Ectodermal cell (in vitro differentiated cells): ENCODE results near the gene APH1B.
"Not testable (repeated sequence)": the region's sequence is repeated elsewhere in the genome, so short reads cannot be mapped to it uniquely, and the experiment has no call there.

Experiments
- H3K27ac ChIP-seq: 2 replicates; pipeline ENCODE4 v1.7.0; 2013; ENCODE audit warnings: mild to moderate bottlenecking, low read depth, low read length; ENCODE audit not compliant: insufficient read depth, poor library complexity, severe bottlenecking
- H3K27me3 ChIP-seq: 2 replicates; pipeline ENCODE4 v1.7.0; 2013; ENCODE audit warnings: mild to moderate bottlenecking, low read length; ENCODE audit not compliant: insufficient read depth, control insufficient read depth, poor library complexity, severe bottlenecking
- H3K36me3 ChIP-seq: one replicate; pipeline ENCODE4 v1.7.0; 2013; ENCODE audit warnings: low read length; ENCODE audit not compliant: control insufficient read depth, insufficient read depth
- H3K4me1 ChIP-seq: one replicate; pipeline ENCODE4 v1.7.0; 2013; ENCODE audit warnings: low read length; ENCODE audit not compliant: control insufficient read depth, insufficient read depth
- H3K4me3 ChIP-seq: 2 replicates; pipeline ENCODE4 v1.7.0; 2013; ENCODE audit warnings: low read depth, low read length, control low read depth; ENCODE audit not compliant: insufficient read depth
- H3K9me3 ChIP-seq: 2 replicates; pipeline ENCODE4 v1.7.0; 2013; ENCODE audit warnings: mild to moderate bottlenecking, low read length, moderate library complexity; ENCODE audit not compliant: control insufficient read depth
- WGBS, 2 experiments: methylation state at CpG; one replicate each; pipeline ENCODE4 v1.1.7; 2013; ENCODE audit warnings: missing lambda C conversion rate in 2 of 2; 5-methylcytosine and 5-hydroxymethylcytosine counted together

The APH1B gene

DNA sequence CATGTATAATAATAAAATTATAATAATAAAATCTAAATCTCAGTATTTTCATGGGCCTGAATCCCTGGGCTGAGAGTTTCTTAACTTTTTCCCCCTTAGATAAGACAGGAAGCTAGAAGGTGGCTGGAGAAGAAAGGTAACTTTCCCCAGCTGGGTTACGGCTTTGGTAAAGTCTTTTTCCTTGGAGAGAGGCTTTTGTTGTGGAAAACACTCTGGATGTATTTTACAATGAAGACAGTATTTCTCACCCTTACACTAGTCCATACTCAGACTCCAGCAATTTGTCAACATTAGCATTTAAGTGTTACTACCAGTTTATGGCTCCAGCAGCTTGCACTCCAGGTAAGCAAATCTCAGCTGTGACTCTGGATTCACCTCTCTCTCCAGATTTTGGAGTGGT is 34.9 kb downstream of the APH1B start:
- Histone ChIP-seq H3K4me3 (no peak overlapping the region), H3K4me1 (no peaks in the 10 kb centered on the region), H3K27me3 (no peaks in the 10 kb centered on the region), H3K36me3 (no peaks in the 10 kb centered on the region), H3K9me3 (no peaks in the 10 kb centered on the region), H3K27ac (no peak overlapping the region)
- 100% methylated on average over 1 of the region's 1 CpG; no CpG with 5 or more reads in 1 of the 2 experiments for WGBS, 2 experiments

DNA sequence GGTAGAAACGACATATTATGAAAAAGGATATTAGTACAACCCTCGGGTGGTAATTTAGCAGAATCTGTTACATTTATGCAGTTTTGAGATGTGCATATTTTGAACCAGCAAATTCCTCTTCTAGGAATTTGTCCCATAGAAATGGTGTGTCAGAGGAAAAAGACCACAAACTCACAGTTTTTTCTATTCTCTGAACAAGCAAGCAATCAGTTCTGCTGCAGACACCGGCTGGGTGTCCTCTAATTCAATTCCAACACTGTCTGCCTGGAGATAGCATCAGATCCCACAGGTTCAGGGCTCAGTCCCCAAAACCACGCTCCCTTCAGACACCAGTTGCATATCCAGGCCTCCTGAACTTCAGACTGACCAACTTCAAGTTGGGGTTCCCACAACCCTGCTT is 36.4 kb downstream of the APH1B start:
- H3K27me3 ChIP-seq, result no peaks in the 10 kb centered on the region
- no peaks in the 10 kb centered on the region for H3K36me3 ChIP-seq
- no peaks in the 10 kb centered on the region for H3K9me3 ChIP-seq
- no peak overlapping the region for H3K4me3 ChIP-seq
- H3K4me1 ChIP-seq, result no peaks in the 10 kb centered on the region
- 90 to 98% methylated on average over 4 of the region's 4 CpGs for WGBS, 2 experiments
- H3K27ac ChIP-seq, result no peak overlapping the region

DNA sequence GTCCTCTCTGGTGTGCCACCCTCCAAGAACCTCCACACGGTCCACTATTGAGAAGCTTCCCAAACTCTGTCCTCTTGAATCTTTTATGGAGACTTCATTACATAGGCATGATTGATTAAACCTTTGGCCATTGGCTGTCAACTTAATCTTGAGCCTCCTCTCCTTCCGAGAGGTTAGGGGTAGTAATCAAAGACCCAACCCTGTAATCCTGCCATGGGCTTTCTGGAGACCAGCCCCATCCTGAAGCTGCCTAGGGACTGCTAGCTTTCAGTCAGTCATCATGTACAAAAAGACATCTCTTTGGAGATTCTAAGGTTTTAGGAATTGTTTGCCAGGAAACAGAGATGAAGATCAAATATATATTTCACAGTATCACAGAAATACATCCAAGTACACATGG is 37.0 kb downstream of the APH1B start:
- no peak overlapping the region for H3K4me3 ChIP-seq
- 61 to 80% methylated on average over 2 of the region's 2 CpGs for WGBS, 2 experiments
- H3K36me3 ChIP-seq, result no peaks in the 10 kb centered on the region
- no peaks in the 10 kb centered on the region for H3K9me3 ChIP-seq
- H3K27me3 ChIP-seq, result no peaks in the 10 kb centered on the region
- H3K27ac ChIP-seq, result no peak overlapping the region
- H3K4me1 ChIP-seq, result no peaks in the 10 kb centered on the region

DNA sequence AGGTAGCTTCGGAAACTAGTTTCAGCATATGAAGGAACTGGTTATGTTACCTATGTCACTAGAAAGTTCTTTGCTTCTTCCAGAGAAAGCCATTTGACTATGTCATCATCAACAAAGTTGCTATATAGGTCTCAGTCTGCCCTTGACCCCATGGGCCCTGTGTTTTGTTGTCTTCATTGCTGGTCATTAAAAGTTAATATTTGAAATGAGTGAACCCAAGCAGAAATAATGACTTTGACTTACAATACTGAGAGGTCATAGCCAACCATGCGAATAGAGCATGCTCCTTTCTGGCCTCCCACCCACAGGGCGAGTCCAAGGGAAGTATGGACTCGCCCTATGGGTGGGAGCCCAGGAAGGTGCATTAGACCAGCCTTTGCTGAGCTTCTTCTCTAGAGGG is 40.9 kb downstream of the APH1B start:
- Histone ChIP-seq H3K27me3 (no peaks in the 10 kb centered on the region), H3K4me3 (no peak overlapping the region), H3K36me3 (no peaks in the 10 kb centered on the region), H3K9me3 (no peaks in the 10 kb centered on the region), H3K27ac (no peak overlapping the region), H3K4me1 (no peaks in the 10 kb centered on the region)
- WGBS, 2 experiments, result 94 to 95% methylated on average over 4 of the region's 4 CpGs

DNA sequence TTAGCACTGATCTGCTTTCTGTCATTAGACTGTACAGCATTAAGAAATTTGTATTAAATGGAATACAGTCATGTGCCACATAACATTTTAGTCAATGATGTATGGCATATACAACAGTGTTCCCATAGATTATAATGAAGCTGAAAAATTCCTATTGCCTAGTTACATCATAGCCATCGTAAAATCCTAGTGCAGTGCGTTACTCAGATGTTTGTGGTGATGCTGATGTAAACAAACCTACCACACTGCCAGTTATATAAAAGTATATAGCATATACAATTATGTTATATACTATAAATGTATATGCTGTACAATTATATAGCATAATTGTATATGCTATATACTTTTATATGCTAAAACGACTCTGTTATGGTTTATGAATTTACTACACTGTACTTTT is 41.7 kb downstream of the APH1B start:
- Histone ChIP-seq H3K36me3 (no peaks in the 10 kb centered on the region), H3K4me3 (no peak overlapping the region), H3K27ac (no peak overlapping the region), H3K27me3 (no peaks in the 10 kb centered on the region), H3K4me1 (peaks cover 6% of the 10 kb centered on the region), H3K9me3 (no peaks in the 10 kb centered on the region)
- WGBS, 2 experiments, result no CpG with 5 or more reads among the region's 3 CpGs

DNA sequence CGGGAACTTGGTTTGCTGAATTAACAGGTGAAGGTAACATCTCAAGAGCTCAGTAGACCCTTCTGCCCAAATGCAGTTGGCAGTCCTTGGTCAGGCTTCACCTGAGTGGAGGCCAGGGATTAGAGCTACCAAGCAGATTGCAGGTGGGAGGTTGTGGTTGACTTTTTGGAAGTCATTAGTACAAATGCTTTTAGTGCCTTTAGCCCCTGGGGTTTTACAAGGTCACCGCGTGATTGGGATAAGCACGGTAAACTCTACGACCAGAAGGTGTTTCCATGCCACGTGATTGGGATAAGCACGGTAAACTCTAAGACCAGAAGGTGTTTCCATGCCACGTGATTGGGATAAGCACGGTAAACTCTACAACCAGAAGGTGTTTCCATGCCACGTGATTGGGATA is 43.0 kb downstream of the APH1B start:
- not testable (repeated sequence) for H3K4me3 ChIP-seq, H3K36me3 ChIP-seq, H3K27ac ChIP-seq, H3K4me1 ChIP-seq, H3K27me3 ChIP-seq, H3K9me3 ChIP-seq
- WGBS, 2 experiments, result 95 to 96% methylated on average over 6 of the region's 10 CpGs

DNA sequence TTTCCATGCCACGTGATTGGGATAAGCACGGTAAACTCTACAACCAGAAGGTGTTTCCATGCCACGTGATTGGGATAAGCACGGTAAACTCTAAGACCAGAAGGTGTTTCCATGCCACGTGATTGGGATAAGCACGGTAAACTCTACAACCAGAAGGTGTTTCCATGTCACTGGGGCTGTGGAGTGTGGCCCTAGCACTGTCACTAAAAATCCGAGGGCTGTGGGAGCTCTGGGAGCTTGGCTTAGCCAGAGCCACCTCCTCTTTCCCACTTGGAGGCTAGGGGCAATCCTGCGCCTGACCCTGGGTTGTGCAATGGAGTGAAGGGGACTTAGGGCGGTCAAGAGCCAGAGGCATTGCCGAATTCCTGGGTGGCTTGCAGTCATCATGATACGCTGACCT is 43.6 kb downstream of the APH1B start:
- H3K36me3 ChIP-seq, H3K4me3 ChIP-seq, H3K4me1 ChIP-seq, H3K27ac ChIP-seq, H3K27me3 ChIP-seq, H3K9me3 ChIP-seq: not testable (repeated sequence)
- WGBS, 2 experiments, result 93 to 97% methylated on average over 7 to 8 of the region's 11 CpGs

DNA sequence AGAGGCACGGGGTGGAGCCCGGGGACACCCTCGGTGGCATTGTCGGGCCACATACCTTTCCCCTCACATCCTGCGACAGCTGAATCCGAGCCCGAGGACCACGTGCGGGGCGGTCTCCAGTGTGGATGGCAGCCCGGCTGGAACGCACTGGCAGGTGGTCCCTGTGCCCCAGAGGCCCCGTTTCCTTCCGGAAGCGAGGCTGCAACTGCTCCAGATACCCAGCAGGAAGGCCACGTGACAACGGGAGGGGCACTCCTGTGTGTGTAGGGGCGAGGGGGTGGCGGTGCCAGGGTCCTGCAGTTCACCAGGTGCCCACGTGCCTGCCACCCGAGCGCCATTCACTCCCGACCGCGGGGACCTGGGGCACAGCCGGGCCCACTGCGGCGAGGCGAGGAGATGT is 44.1 kb downstream of the APH1B start:
- no peak overlapping the region for H3K27ac ChIP-seq
- no peaks in the 10 kb centered on the region for H3K36me3 ChIP-seq
- H3K27me3 ChIP-seq, result no peaks in the 10 kb centered on the region
- 96% methylated on average over 29 of the region's 29 CpGs for WGBS, 2 experiments
- no peaks in the 10 kb centered on the region for H3K9me3 ChIP-seq
- H3K4me3 ChIP-seq, result no peak overlapping the region
- H3K4me1 ChIP-seq, result peaks cover 9% of the 10 kb centered on the region

DNA sequence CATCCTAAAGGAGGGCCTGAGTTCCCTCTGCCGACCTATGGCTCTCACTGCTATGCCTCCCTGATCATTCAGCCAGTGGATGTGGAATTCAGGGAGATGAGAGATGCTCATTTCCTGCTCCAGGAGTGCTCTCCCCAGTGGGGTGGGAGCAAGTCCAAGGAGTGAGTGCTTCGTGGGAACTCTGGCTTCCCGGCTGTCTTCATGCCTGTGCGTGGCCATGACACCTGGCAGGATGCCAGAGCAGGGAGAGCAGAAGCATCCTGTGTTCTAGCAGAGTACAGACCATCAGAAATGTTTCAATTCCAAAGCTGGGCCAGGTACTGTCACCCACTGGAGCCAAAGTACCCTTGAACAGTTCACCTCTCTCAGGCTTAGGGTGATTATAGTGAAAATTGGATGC is 45.1 kb downstream of the APH1B start:
- WGBS, 2 experiments, result 84 to 90% methylated on average over 4 of the region's 4 CpGs

DNA sequence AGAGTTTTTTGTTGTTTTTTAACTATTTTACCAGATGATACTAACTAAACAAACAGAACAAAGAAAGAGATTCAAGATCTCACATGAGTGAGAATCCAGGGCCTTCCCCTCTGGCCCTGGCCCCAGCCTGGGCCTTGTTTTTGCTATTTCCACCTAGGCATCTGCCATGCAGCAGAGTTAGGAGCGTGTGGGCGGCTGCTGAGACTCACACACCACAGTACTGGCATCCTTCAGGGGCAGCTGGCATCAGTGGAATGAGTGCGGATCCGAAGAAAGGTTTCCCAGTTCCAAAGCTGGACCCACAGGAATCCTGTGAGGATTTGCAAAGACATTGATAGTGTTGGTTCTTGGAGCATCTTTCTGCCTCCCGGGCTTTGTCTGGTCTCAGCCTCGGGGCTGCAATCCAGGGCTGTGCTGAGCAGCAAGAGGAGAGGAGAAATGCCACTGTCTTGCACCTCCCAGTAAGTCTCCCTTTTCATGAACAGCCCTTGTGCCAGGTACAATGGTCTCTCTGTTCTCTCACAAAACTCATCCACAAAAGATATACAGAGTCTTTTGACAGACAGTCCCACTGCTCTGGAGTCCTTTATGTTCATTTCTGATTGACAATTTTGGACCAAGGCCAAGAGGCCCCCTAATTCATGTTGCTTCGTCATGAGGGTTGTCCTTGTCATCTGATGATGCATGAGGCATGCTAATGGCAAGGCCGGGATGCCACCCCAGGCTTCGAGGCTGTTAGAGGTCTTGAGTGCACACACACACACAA is 46.6 kb downstream of the APH1B start:
- Histone ChIP-seq H3K27ac (no peak overlapping the region), H3K36me3 (no peaks in the 10 kb centered on the region), H3K4me3 (no peak overlapping the region), H3K4me1 (peaks cover 9% of the 10 kb centered on the region), H3K27me3 (no peaks in the 10 kb centered on the region), H3K9me3 (no peaks in the 10 kb centered on the region)
- 87 to 91% methylated on average over 9 of the region's 9 CpGs for WGBS, 2 experiments

More for the DNA sequence above, 45.1 kb downstream of the APH1B start:
- no peak overlapping the region for H3K27ac ChIP-seq
- H3K4me1 ChIP-seq, result peaks cover 9% of the 10 kb centered on the region
- no peaks in the 10 kb centered on the region for H3K9me3 ChIP-seq
- no peaks in the 10 kb centered on the region for H3K27me3 ChIP-seq
- H3K4me3 ChIP-seq, result no peak overlapping the region
- H3K36me3 ChIP-seq, result no peaks in the 10 kb centered on the region

DNA sequence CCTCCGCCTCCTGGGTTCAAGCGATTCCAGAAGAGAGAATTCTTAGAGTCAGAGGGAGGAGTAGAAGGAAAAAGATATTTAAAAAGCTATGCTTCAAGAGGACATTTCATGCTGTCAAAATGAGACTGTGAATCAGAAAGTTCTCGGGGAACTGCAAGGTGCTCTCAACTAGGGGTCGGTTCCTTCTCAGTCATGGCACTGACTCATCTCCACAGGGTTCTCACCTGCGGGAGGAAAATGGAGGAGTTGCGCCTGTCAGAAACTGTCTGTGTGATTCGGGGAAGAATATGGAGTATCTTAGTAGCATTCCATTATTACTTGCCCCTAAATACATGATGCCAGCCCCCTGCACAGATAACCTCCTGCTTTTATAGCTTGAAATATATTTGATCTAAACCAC is 47.4 kb downstream of the APH1B start:
- WGBS, 2 experiments, result 91 to 96% methylated on average over 7 of the region's 7 CpGs
- no peak overlapping the region for H3K27ac ChIP-seq
- no peaks in the 10 kb centered on the region for H3K9me3 ChIP-seq
- peaks cover 9% of the 10 kb centered on the region for H3K4me1 ChIP-seq
- H3K4me3 ChIP-seq, result no peak overlapping the region
- no peaks in the 10 kb centered on the region for H3K36me3 ChIP-seq
- H3K27me3 ChIP-seq, result no peaks in the 10 kb centered on the region
